HG03095 (cell line): ENCODE data around the gene SLC25A21.
"Not testable (repeated sequence)": the region's sequence is repeated elsewhere in the genome, so short reads cannot be mapped to it uniquely, and the experiment has no call there.

Source experiments
- ATAC-seq: cut with Tn5 transposase; IDR thresholded peaks from one replicate; pipeline ENCODE4 v1.9.1; 2021; ENCODE audit warnings: moderate library complexity; ENCODE audit not compliant: unreplicated experiment

Gene SLC25A21

GRCh38 chr14:37187294-37187693, 14.9 kb upstream of the SLC25A21 start:
- ATAC-seq = no peak

GRCh38 chr14:37186865-37187264, 14.5 kb upstream of the SLC25A21 start:
- no peak for ATAC-seq

GRCh38 chr14:37185670-37186069, 13.3 kb upstream of the SLC25A21 start:
- no peak for ATAC-seq

GRCh38 chr14:37184520-37184919, 12.1 kb upstream of the SLC25A21 start:
- ATAC-seq = not testable (repeated sequence)

- ATAC-seq = no peak
These were observed 9.0 kb upstream of the SLC25A21 start for GRCh38 chr14:37181441-37181840.

GRCh38 chr14:37180886-37181285, 8.5 kb upstream of the SLC25A21 start:
- not testable (repeated sequence) for ATAC-seq

- ATAC-seq = no peak
These were observed 7.6 kb upstream of the SLC25A21 start for GRCh38 chr14:37179896-37180502.

GRCh38 chr14:37172936-37173614, 669 bp upstream of the SLC25A21 start:
- ATAC-seq = no peak

- no peak for ATAC-seq
These were observed 755 bp downstream of the SLC25A21 start for GRCh38 chr14:37171678-37172023.

GRCh38 chr14:37170993-37171392, 1.4 kb downstream of the SLC25A21 start:
- ATAC-seq = no peak

- ATAC-seq = no peak
These were observed 2.2 kb downstream of the SLC25A21 start for GRCh38 chr14:37170237-37170636.

GRCh38 chr14:37168721-37169120, 3.7 kb downstream of the SLC25A21 start:
- no peak for ATAC-seq

GRCh38 chr14:37167151-37168047, 5.0 kb downstream of the SLC25A21 start:
- no peak for ATAC-seq

- ATAC-seq = no peak
These were observed 6.6 kb downstream of the SLC25A21 start for GRCh38 chr14:37165794-37166193.

GRCh38 chr14:37162307-37162706, 10.1 kb downstream of the SLC25A21 start:
- ATAC-seq = not testable (repeated sequence)

GRCh38 chr14:37157987-37158386, 14.4 kb downstream of the SLC25A21 start:
- ATAC-seq = no peak

GRCh38 chr14:37153483-37153882, 18.9 kb downstream of the SLC25A21 start:
- no peak for ATAC-seq

GRCh38 chr14:37153005-37153404, 19.4 kb downstream of the SLC25A21 start:
- no peak for ATAC-seq

- no peak for ATAC-seq
These were observed 22.0 kb downstream of the SLC25A21 start for GRCh38 chr14:37150414-37150813.

GRCh38 chr14:37147310-37147880, 25.0 kb downstream of the SLC25A21 start:
- ATAC-seq = no peak

GRCh38 chr14:37146438-37146837, 26.0 kb downstream of the SLC25A21 start:
- not testable (repeated sequence) for ATAC-seq
